Calu3 (cell line): ENCODE data around the gene ZNF280C. TPM values are rescaled to one million over a fixed set of nuclear protein-coding genes. Genes with fewer than 3 reads are reported as not detected.
"Not testable (repeated sequence)": the region's sequence is repeated elsewhere in the genome, so short reads cannot be mapped to it uniquely, and the experiment has no call there.

ENCODE experiments used
- BruUV-seq: library from RNA; stranded (reverse); fragments of 400-500 nt; replicated peaks from 2 replicates; lab custom pipeline; 2021; lab: Mats Ljungman, UMichigan
- CTCF ChIA-PET: fragments of 300-600 bp; sonication (Branson Sonifier 250); formaldehyde crosslinking; loops from one replicate; lab custom pipeline; 2022; ENCODE audit warnings: antibody characterized with exemption; lab: Charles Lee
- DNase-seq: peaks from one replicate; pipeline ENCODE4 v3.0.0; 2022
- H3K27ac Mint-ChIP-seq: one replicate; pipeline ENCODE4 v1.8.0; 2022; ENCODE audit warnings: mixed read lengths; ENCODE audit not compliant: unreplicated experiment
- H3K27me3 Mint-ChIP-seq: one replicate; pipeline ENCODE4 v1.8.0; 2022; ENCODE audit warnings: mixed read lengths; ENCODE audit not compliant: unreplicated experiment
- H3K36me3 Mint-ChIP-seq: one replicate; pipeline ENCODE4 v1.8.0; 2022; ENCODE audit warnings: mild to moderate bottlenecking, moderate library complexity, mixed read lengths; ENCODE audit not compliant: insufficient read depth, unreplicated experiment
- H3K4me1 Mint-ChIP-seq: one replicate; pipeline ENCODE4 v1.8.0; 2022; ENCODE audit warnings: mild to moderate bottlenecking, low read depth, mixed read lengths; ENCODE audit not compliant: unreplicated experiment
- H3K4me3 Mint-ChIP-seq: one replicate; pipeline ENCODE4 v1.8.0; 2022; ENCODE audit warnings: mild to moderate bottlenecking, low read depth, moderate library complexity, mixed read lengths; ENCODE audit not compliant: unreplicated experiment
- H3K9me3 Mint-ChIP-seq: one replicate; pipeline ENCODE4 v1.8.0; 2022; ENCODE audit warnings: low read depth, mixed read lengths; ENCODE audit not compliant: unreplicated experiment
- intact Hi-C: fragments of 100-400 bp; cut with micrococcal nuclease; formaldehyde crosslinking; loops from one replicate; pipeline ENCODE4 v1.10.0; 2022; ENCODE audit not compliant: unreplicated experiment
- total RNA-seq: library from RNA; stranded (reverse); gene quantifications from 2 replicates; pipeline ENCODE4 v1.2.3, GENCODE V29; 2022
- TF ChIP-seq, protein P1 (sequence below): fragments of 200-600 bp; IDR thresholded peaks from one replicate; pipeline ENCODE4 v1.8.0; 2022; ENCODE audit warnings: antibody characterized with exemption; ENCODE audit not compliant: unreplicated experiment

ZNF280C gene
- total RNA-seq, 1 experiment from 2014 or later = 8.8 TPM

- no peak overlapping the region for H3K4me3 Mint-ChIP-seq
- H3K27ac Mint-ChIP-seq = no peak overlapping the region
- no peaks in the 10 kb centered on the region for H3K4me1 Mint-ChIP-seq
- no peaks in the 10 kb centered on the region for H3K36me3 Mint-ChIP-seq
- peaks cover 22% of the 10 kb centered on the region for H3K27me3 Mint-ChIP-seq
- CTCF ChIA-PET = no interaction called here
- no TSS peak for BruUV-seq
- TF ChIP-seq, protein P1, sequence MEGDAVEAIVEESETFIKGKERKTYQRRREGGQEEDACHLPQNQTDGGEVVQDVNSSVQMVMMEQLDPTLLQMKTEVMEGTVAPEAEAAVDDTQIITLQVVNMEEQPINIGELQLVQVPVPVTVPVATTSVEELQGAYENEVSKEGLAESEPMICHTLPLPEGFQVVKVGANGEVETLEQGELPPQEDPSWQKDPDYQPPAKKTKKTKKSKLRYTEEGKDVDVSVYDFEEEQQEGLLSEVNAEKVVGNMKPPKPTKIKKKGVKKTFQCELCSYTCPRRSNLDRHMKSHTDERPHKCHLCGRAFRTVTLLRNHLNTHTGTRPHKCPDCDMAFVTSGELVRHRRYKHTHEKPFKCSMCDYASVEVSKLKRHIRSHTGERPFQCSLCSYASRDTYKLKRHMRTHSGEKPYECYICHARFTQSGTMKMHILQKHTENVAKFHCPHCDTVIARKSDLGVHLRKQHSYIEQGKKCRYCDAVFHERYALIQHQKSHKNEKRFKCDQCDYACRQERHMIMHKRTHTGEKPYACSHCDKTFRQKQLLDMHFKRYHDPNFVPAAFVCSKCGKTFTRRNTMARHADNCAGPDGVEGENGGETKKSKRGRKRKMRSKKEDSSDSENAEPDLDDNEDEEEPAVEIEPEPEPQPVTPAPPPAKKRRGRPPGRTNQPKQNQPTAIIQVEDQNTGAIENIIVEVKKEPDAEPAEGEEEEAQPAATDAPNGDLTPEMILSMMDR = no peak
- intact Hi-C loops = no loop called here
- no peak for DNase-seq
- H3K9me3 Mint-ChIP-seq = no peaks in the 10 kb centered on the region
These were observed 13.5 kb upstream of the ZNF280C start for GRCh38 chrX:130282151-130282550.

- no peaks in the 10 kb centered on the region for H3K9me3 Mint-ChIP-seq
- H3K27me3 Mint-ChIP-seq = peaks cover 28% of the 10 kb centered on the region
- H3K27ac Mint-ChIP-seq = no peak overlapping the region
- H3K36me3 Mint-ChIP-seq = no peaks in the 10 kb centered on the region
- CTCF ChIA-PET = no interaction called here
- no peak for DNase-seq
- no peak overlapping the region for H3K4me3 Mint-ChIP-seq
- no TSS peak for BruUV-seq
- TF ChIP-seq, protein P1 = no peak
- intact Hi-C loops = no loop called here
- H3K4me1 Mint-ChIP-seq = no peaks in the 10 kb centered on the region
These were observed 12.2 kb upstream of the ZNF280C start for GRCh38 chrX:130280901-130281300.

DNA sequence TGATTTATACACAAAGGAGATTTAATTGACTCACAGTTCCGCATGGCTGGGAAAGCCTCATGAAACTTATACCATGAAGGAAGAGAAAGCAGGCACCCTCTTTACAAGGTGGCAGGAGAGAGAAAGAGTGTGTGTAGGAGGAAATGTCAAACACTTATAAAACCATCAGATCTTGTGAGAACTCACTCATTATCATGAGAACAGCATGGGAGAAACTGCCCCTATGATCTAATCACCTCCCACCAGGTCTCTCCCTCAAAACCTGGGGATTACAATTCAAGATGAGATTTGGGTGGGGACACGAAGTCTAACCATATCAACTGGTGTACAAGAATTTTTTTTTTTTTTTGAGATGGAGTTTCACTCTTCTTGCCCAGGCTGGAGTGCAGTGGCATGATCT lies 3.6 kb upstream of the ZNF280C start:
- H3K4me3 Mint-ChIP-seq, H3K9me3 Mint-ChIP-seq, H3K27me3 Mint-ChIP-seq, DNase-seq, CTCF ChIA-PET, H3K27ac Mint-ChIP-seq, BruUV-seq, intact Hi-C loops, H3K4me1 Mint-ChIP-seq: not testable (repeated sequence)
- peaks cover 13% of the 10 kb centered on the region for H3K36me3 Mint-ChIP-seq

GRCh38 chrX:130269391-130269790 lies 692 bp upstream of the ZNF280C start:
- H3K36me3 Mint-ChIP-seq = peaks cover 13% of the 10 kb centered on the region
- BruUV-seq, H3K4me1 Mint-ChIP-seq, H3K27ac Mint-ChIP-seq, CTCF ChIA-PET, intact Hi-C loops, H3K4me3 Mint-ChIP-seq, H3K9me3 Mint-ChIP-seq, DNase-seq, H3K27me3 Mint-ChIP-seq: not testable (repeated sequence)

DNA sequence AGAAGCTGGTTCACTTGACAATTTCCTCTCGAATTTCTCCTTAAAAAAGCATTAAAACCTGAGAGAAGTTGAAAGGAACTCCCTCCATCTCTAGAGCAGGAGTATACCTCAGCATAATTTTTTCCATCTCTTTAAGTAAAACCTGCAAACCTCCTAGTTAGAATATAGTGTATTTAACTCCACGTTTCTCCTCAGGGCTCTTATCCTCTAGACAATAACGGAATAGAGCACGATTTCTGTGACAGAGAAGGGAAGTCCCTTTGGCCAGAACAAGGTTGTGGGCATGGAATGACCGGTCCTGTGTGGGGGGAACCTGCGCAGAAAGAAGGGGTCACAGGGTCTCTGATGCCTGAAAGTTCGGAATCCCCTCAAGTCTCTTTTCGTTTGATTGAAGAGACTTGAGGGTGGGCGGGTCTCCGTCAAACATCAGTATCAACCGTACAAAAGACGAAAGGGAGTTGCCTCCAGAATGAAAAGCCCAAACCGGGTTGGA lies 697 bp downstream of the ZNF280C start:
- intact Hi-C loops = no loop called here
- H3K4me1 Mint-ChIP-seq = no peaks in the 10 kb centered on the region
- no peaks in the 10 kb centered on the region for H3K9me3 Mint-ChIP-seq
- TSS peak; percentile 46 for BruUV-seq
- H3K36me3 Mint-ChIP-seq = peaks cover 13% of the 10 kb centered on the region
- CTCF ChIA-PET = interaction anchor here (0.7 kb wide), 1 partner anchor 1301 kb away, joined by 3 read pairs; no protein-coding TSS in a partner anchor
- no peaks in the 10 kb centered on the region for H3K27me3 Mint-ChIP-seq
- TF ChIP-seq, protein P1 = no peak
- peak overlapping the region; percentile 99 for H3K4me3 Mint-ChIP-seq
- DNase-seq = no peak
- H3K27ac Mint-ChIP-seq = peak overlapping the region; percentile 69
